ENCODE results near the gene PQBP1. TPM values are rescaled to one million over a fixed set of nuclear protein-coding genes. Genes with fewer than 3 reads are reported as not detected.
A peak's percentile ranks its signal among the peaks of the same experiment; 100 is the strongest.

The PQBP1 gene
- total RNA-seq, 2 donors from 2014 or later: 43.6 to 48.1 TPM

- H3K4me3 ChIP-seq: peak overlapping the region; percentile 25 to 52
- intact Hi-C loops (cut with DNase I): no loop called here
- ATAC-seq (peak; percentile 4), DNase-seq (peak in 1 of 4 donors; percentile 14)
- TF ChIP-seq CTCF (IDR thresholded peaks at IDR 0.05) (no peak), POLR2A (IDR thresholded peaks at IDR 0.05) (no peak)
- H3K36me3 ChIP-seq (replicated peaks in 1 of 2; ENCODE audit: insufficient read depth in 1 of 2, low read depth in 2 of 2): no peaks in the 10 kb centered on the region
- H3K27ac ChIP-seq: peak overlapping the region in 3 of 4 donors; percentile 43 to 91 (median 90)
- H3K27me3 ChIP-seq: no peaks in the 10 kb centered on the region
- 0 to 1% methylated on average over 11 to 12 of the region's 12 CpGs for WGBS, 2 donors
- H3K4me1 ChIP-seq: peaks cover 17% of the 10 kb centered on the region
- H3K9me3 ChIP-seq: no peaks in the 10 kb centered on the region
Observed at GRCh38 chrX:48910926-48911411, 13.2 kb downstream of the PQBP1 start.

- Histone ChIP-seq H3K4me1 (peaks cover 17% of the 10 kb centered on the region), H3K4me3 (peak within 1 kb of the TSS; percentile 25 to 52), H3K9me3 (no peaks in the 10 kb centered on the region), H3K27me3 (no peaks in the 10 kb centered on the region), H3K27ac (peak within 1 kb of the TSS; percentile 43 to 91 (median 81)), H3K36me3 (replicated peaks in 1 of 2; ENCODE audit: insufficient read depth in 1 of 2, low read depth in 2 of 2) (no peaks in the 10 kb centered on the region)
- TF ChIP-seq POLR2A (IDR thresholded peaks at IDR 0.05) (peak; percentile 28 to 74 (median 73)), CTCF (IDR thresholded peaks at IDR 0.05) (peak in 1 of 7 experiments; percentile 1)
- 0% methylated on average over 24 to 42 of the region's 60 CpGs for WGBS, 2 donors
- intact Hi-C loops (cut with DNase I): no loop called here
- ATAC-seq: peak; percentile 90
- peak; percentile 81 to 86 (median 84) for DNase-seq
Observed at GRCh38 chrX:48911412-48912182, 13.9 kb downstream of the PQBP1 start, which contains the start of gene SLC35A2. SLC35A2 (minus strand) TSS chrX:48911646; CDS start chrX:48911636, 10 bp downstream.

GRCh38 chrX:48913605-48914366, 16.1 kb downstream of the PQBP1 start:
- H3K9me3 ChIP-seq: no peaks in the 10 kb centered on the region
- 67 to 76% methylated on average over 1 to 2 of the region's 5 CpGs for WGBS, 2 donors
- ATAC-seq: no peak
- H3K27me3 ChIP-seq: no peaks in the 10 kb centered on the region
- no peaks in the 10 kb centered on the region for H3K36me3 ChIP-seq (replicated peaks in 1 of 2; ENCODE audit: insufficient read depth in 1 of 2, low read depth in 2 of 2)
- no peak for DNase-seq
- TF ChIP-seq CTCF (IDR thresholded peaks at IDR 0.05): no peak
- TF ChIP-seq POLR2A (IDR thresholded peaks at IDR 0.05): no peak
- H3K27ac ChIP-seq: no peak overlapping the region
- peaks cover 30% of the 10 kb centered on the region for H3K4me1 ChIP-seq
- intact Hi-C loops (cut with DNase I): no loop called here
- no peak overlapping the region for H3K4me3 ChIP-seq

GRCh38 chrX:48914593-48915493, 17.1 kb downstream of the PQBP1 start:
- peaks cover 36% of the 10 kb centered on the region for H3K4me1 ChIP-seq
- H3K27ac ChIP-seq: no peak overlapping the region
- DNase-seq (no peak), ATAC-seq (no peak)
- H3K27me3 ChIP-seq: no peaks in the 10 kb centered on the region
- intact Hi-C loops (cut with DNase I): no loop called here
- no peaks in the 10 kb centered on the region for H3K9me3 ChIP-seq
- no peaks in the 10 kb centered on the region for H3K36me3 ChIP-seq (replicated peaks in 1 of 2; ENCODE audit: insufficient read depth in 1 of 2, low read depth in 2 of 2)
- H3K4me3 ChIP-seq: no peak overlapping the region
- WGBS, 2 donors: 78 to 81% methylated on average over 5 to 11 of the region's 13 CpGs
- no peak for TF ChIP-seq POLR2A (IDR thresholded peaks at IDR 0.05)
- no peak for TF ChIP-seq CTCF (IDR thresholded peaks at IDR 0.05)
